Measurements from ENCODE around the gene PHEX. TPM values are rescaled to one million over a fixed set of nuclear protein-coding genes. Genes with fewer than 3 reads are reported as not detected.

The PHEX gene
- total RNA-seq, 2 donors from 2014 or later = 0.56 TPM; not detected in 1

DNA sequence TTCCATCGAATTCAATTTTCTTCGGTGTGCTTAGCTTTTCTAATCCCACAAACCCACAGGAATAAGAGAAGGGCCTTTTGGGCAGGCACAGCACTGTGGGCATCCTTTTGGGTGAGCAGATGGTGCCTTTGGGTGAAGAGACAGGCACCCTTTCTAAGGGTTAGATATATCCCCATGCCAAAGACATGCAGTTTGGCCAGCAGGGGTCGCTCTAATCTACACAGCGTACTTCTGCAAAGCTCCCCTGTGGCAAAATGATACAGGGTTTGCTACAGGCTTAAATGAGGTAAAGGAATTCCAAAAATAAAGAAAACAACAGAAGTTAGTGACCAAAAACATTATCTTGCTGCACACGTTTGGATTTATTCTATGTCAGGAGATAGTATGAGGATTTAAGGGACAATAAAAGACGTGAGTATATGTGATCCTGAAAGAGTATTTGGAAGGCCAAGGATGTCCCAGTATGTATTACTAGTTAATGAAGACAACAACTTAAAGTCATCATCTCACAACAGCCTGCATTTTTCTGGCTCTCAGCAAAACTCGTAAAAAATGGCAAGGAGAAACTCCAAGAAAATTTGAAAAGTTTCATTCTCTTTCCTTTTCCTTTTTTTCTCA, 49.5 kb downstream of the PHEX start:
- no peak overlapping the region for H3K27ac ChIP-seq

DNA sequence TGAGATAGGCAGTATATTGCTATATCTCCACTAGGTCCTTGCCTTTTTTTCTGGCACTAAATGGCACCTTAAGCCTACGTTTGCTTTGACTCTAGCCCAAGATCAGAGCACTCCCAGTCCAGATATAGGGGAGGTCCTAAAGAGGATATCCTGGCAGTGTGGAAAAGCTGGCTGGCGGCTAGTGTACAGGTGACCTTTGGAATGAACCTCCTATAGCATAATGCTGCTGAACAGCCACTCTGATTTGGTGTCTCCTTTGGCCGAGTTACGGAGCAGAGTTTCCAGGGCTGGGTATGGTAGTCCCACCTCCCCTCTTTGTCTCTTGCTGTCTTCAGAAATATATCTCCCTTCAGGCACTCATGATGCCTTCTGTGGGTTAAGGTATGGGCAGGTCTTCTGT, 53.9 kb downstream of the PHEX start:
- Histone ChIP-seq H3K36me3 (no peaks in the 10 kb centered on the region), H3K9ac (ENCODE audit: low read depth in 2 of 2, low read length in 2 of 2) (no peak overlapping the region), H3K9me3 (no peaks in the 10 kb centered on the region), H3K4me3 (no peak overlapping the region), H3K4me1 (no peaks in the 10 kb centered on the region), H3K27me3 (no peaks in the 10 kb centered on the region), H3K27ac (no peak overlapping the region)
- intact Hi-C loops (cut with DNase I) = loop anchor here (10.0 kb wide), 1 partner anchor 109 kb away; no protein-coding TSS in a partner anchor
- DNase-seq = no peak
- TF ChIP-seq, protein P1, sequence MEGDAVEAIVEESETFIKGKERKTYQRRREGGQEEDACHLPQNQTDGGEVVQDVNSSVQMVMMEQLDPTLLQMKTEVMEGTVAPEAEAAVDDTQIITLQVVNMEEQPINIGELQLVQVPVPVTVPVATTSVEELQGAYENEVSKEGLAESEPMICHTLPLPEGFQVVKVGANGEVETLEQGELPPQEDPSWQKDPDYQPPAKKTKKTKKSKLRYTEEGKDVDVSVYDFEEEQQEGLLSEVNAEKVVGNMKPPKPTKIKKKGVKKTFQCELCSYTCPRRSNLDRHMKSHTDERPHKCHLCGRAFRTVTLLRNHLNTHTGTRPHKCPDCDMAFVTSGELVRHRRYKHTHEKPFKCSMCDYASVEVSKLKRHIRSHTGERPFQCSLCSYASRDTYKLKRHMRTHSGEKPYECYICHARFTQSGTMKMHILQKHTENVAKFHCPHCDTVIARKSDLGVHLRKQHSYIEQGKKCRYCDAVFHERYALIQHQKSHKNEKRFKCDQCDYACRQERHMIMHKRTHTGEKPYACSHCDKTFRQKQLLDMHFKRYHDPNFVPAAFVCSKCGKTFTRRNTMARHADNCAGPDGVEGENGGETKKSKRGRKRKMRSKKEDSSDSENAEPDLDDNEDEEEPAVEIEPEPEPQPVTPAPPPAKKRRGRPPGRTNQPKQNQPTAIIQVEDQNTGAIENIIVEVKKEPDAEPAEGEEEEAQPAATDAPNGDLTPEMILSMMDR (IDR thresholded peaks at IDR 0.05) = no peak

More for the DNA sequence above, 49.5 kb downstream of the PHEX start:
- no peaks in the 10 kb centered on the region for H3K9me3 ChIP-seq
- H3K27me3 ChIP-seq = no peaks in the 10 kb centered on the region
- H3K36me3 ChIP-seq = no peaks in the 10 kb centered on the region
- H3K9ac ChIP-seq (ENCODE audit: low read depth in 2 of 2, low read length in 2 of 2) = no peak overlapping the region
- TF ChIP-seq, protein P1 (IDR thresholded peaks at IDR 0.05) = peak; percentile 65
- no peaks in the 10 kb centered on the region for H3K4me1 ChIP-seq
- DNase-seq = peak; percentile 60
- no peak overlapping the region for H3K4me3 ChIP-seq
- intact Hi-C loops (cut with DNase I) = loop anchor here (10.0 kb wide), 1 partner anchor 113 kb away; no protein-coding TSS in a partner anchor

DNA sequence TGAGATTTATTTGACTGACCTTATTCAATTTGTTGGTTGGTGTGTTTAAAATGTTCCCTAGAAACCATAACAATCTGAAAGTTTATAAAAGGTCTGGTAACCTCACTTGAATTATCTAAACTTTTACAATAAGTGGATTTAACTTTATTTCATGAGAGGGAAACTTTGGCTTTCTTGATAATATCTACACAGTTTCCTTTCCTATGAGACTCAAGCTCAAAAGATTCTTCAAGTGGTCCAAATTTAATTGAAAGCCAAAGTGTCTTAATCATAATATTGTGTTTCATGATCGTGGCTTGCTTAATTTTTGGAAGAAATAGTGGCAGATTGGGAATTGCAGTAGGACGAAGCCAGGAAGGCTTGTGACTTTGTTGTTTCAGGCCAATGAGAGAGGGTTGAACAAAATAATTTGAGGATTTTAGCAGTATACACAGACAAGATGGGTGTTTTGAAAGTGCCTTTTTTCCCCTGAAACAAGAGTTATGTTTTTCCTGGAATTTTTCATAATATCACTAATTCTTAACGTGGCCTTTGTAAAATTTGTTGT, 55.0 kb downstream of the PHEX start:
- DNase-seq = no peak
- H3K9ac ChIP-seq (ENCODE audit: low read depth in 2 of 2, low read length in 2 of 2) = no peak overlapping the region
- H3K4me3 ChIP-seq = no peak overlapping the region
- H3K27me3 ChIP-seq = no peaks in the 10 kb centered on the region
- no peaks in the 10 kb centered on the region for H3K9me3 ChIP-seq
- H3K4me1 ChIP-seq = no peaks in the 10 kb centered on the region
- intact Hi-C loops (cut with DNase I) = loop anchor here (10.0 kb wide), 1 partner anchor 108 kb away; no protein-coding TSS in a partner anchor
- TF ChIP-seq, protein P1 (IDR thresholded peaks at IDR 0.05) = no peak
- H3K36me3 ChIP-seq = no peaks in the 10 kb centered on the region
- no peak overlapping the region for H3K27ac ChIP-seq

DNA sequence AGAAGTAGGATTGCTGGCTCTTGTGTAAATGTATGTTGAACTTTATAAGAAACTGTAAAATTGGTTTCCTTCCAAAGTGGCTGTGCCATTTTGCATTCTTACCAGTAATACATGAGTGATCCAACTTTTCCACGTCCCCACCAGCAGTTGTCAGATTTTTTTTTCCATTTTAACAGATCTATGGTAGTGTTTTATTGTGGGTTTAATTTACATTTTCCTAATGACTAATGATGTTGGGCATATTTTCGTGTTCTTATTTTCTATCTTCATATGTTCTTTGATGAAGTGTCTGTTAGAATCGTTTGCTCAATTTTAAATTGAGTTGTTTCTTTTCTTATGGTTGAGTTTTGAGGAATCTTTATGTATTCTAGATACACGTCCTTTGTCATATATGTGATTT, 56.2 kb downstream of the PHEX start:
- Histone ChIP-seq H3K4me1 (no peaks in the 10 kb centered on the region), H3K4me3 (no peak overlapping the region), H3K27me3 (no peaks in the 10 kb centered on the region), H3K36me3 (no peaks in the 10 kb centered on the region), H3K9ac (ENCODE audit: low read depth in 2 of 2, low read length in 2 of 2) (no peak overlapping the region), H3K9me3 (no peaks in the 10 kb centered on the region), H3K27ac (no peak overlapping the region)
- no peak for DNase-seq
- TF ChIP-seq, protein P1 (IDR thresholded peaks at IDR 0.05) = no peak
- intact Hi-C loops (cut with DNase I) = loop anchor here (10.0 kb wide), 1 partner anchor 106 kb away; no protein-coding TSS in a partner anchor

DNA sequence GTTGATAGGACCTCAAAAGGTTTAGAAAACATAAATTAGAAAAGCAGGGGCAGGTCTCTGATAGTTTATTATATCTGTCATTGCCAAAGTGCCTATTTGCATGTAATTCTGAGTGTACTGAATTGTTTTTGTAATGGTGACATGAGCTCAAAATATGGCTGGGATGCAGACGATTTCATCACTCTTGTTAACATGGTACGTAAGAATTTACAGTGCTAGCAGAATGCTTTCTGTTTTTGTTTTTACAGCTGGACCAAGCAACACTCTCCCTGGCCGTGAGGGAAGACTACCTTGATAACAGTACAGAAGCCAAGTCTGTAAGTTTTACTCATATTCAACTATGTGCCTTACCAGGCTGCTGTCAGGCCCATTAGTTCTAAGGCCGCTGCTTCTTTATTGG, 58.1 kb downstream of the PHEX start:
- TF ChIP-seq, protein P1 (IDR thresholded peaks at IDR 0.05) = no peak
- intact Hi-C loops (cut with DNase I) = no loop called here

More for the DNA sequence above, 58.1 kb downstream of the PHEX start:
- no peak overlapping the region for H3K27ac ChIP-seq
- no peak overlapping the region for H3K4me3 ChIP-seq
- H3K27me3 ChIP-seq = no peaks in the 10 kb centered on the region
- H3K9ac ChIP-seq (ENCODE audit: low read depth in 2 of 2, low read length in 2 of 2) = no peak overlapping the region
- no peaks in the 10 kb centered on the region for H3K36me3 ChIP-seq
- H3K4me1 ChIP-seq = no peaks in the 10 kb centered on the region
- no peaks in the 10 kb centered on the region for H3K9me3 ChIP-seq
- no peak for DNase-seq
